Endothelial cell of umbilical vein (primary cell): Measurements from ENCODE around the gene ANXA2. TPM values are rescaled to one million over a fixed set of nuclear protein-coding genes. Genes with fewer than 3 reads are reported as not detected.
A peak's percentile ranks its signal among the peaks of the same experiment; 100 is the strongest.

ENCODE experiments used
- BruUV-seq: library from RNA; stranded (reverse); fragments of 400-500 nt; replicated peaks from 2 replicates; lab custom pipeline; 2021; lab: Mats Ljungman, UMichigan
- CTCF ChIA-PET: fragments of 300-600, 350-600 bp; sonication (Branson Sonifier 250); formaldehyde crosslinking; loops from one replicate; lab custom pipeline; 2021; ENCODE audit warnings: antibody characterized with exemption, inconsistent platforms; lab: Charles Lee
- POLR2A ChIA-PET: fragments of 300-600, 350-600 bp; sonication (Branson Sonifier 250); formaldehyde crosslinking; loops from one replicate; lab custom pipeline; 2021; ENCODE audit warnings: antibody characterized with exemption, inconsistent platforms; lab: Charles Lee
- DNase-seq: peaks from one replicate; pipeline ENCODE4 v3.0.0-alpha.2; 2011; ENCODE audit warnings: low read depth, low spot score
- FAIRE-seq: peaks from 2 replicates; lab custom pipeline; 2011; peaks lifted over from hg19 to GRCh38; lab: Jason Lieb, UNC
- H2AFZ ChIP-seq: 2 replicates; pipeline ENCODE4 v1.6.0; 2012; ENCODE audit warnings: low read depth, low read length, control low read depth, inconsistent platforms
- H3K27ac ChIP-seq: 2 replicates; pipeline ENCODE4 v1.5.1; 2011; ENCODE audit warnings: low read depth, mild to moderate bottlenecking, control low read depth, low read length, moderate library complexity; ENCODE audit not compliant: insufficient read depth
- H3K27me3 ChIP-seq, 2 experiments: 2 replicates each; pipeline versions ENCODE4 v1.6.0 to v1.6.1; 2011; ENCODE audit warnings: low read length in 2 of 2, mixed read lengths in 1 of 2; ENCODE audit not compliant: control insufficient read depth in 2 of 2, insufficient read depth in 2 of 2
- H3K36me3 ChIP-seq, 2 experiments: 2 replicates in 1 of 2; 3 replicates in 1 of 2; pipeline ENCODE4 v1.5.1; 2011; ENCODE audit warnings: low read length in 2 of 2, mild to moderate bottlenecking in 1 of 2, moderate library complexity in 1 of 2; ENCODE audit not compliant: control insufficient read depth in 2 of 2, insufficient read depth in 2 of 2; ENCODE audit errors: extremely low read depth in 1 of 2
- H3K4me1 ChIP-seq: 3 replicates; pipeline ENCODE4 v1.5.1; 2011; ENCODE audit warnings: mild to moderate bottlenecking, low read length; ENCODE audit not compliant: control insufficient read depth, insufficient read depth; ENCODE audit errors: extremely low read depth
- H3K4me2 ChIP-seq: 2 replicates; pipeline ENCODE4 v1.6.1; 2011; ENCODE audit warnings: low read length, control low read depth, mixed read lengths; ENCODE audit not compliant: insufficient read depth
- H3K4me3 ChIP-seq, 3 experiments: fragments of 200-600 bp in 1 of 3; sonication (generic), shearing (Covaris generic) in 1 of 3; replicated peaks in 1 of 3; 2 replicates each; pipeline ENCODE4 v1.5.1; 2011 to 2016; ENCODE audit warnings: control low read depth in 3 of 3, low read length in 3 of 3, mild to moderate bottlenecking in 2 of 3, inconsistent platforms in 1 of 3, low read depth in 1 of 3, moderate library complexity in 1 of 3; ENCODE audit not compliant: insufficient read depth in 1 of 3
- H3K79me2 ChIP-seq: 2 replicates; pipeline ENCODE4 v1.6.0; 2012; ENCODE audit warnings: low read length, inconsistent platforms; ENCODE audit not compliant: control insufficient read depth, insufficient read depth
- H3K9ac ChIP-seq: replicated peaks from 2 replicates; pipeline ENCODE3; 2011; ENCODE audit warnings: low read length, control low read depth; ENCODE audit not compliant: insufficient read depth; ENCODE audit errors: extremely low read depth
- H3K9me1 ChIP-seq: replicated peaks from 3 replicates; pipeline ENCODE4 v1.6.0; 2011; ENCODE audit warnings: mild to moderate bottlenecking, low read length; ENCODE audit not compliant: control insufficient read depth, insufficient read depth; ENCODE audit errors: extremely low read depth
- H3K9me3 ChIP-seq: replicated peaks from 2 replicates; pipeline ENCODE4 v1.5.1; 2012; ENCODE audit warnings: low read length, inconsistent platforms; ENCODE audit not compliant: control insufficient read depth, insufficient read depth
- H4K20me1 ChIP-seq: replicated peaks from 2 replicates; pipeline ENCODE3; 2011; ENCODE audit warnings: mild to moderate bottlenecking, low read length; ENCODE audit not compliant: control insufficient read depth, insufficient read depth; ENCODE audit errors: extremely low read depth
- CTCF ChIP-seq, 2 donors: IDR thresholded peaks; 1 replicate in 1 of 2; 2 replicates in 1 of 2; pipeline ENCODE4 v1.5.1; 2011; ENCODE audit warnings: low read length in 2 of 2, mild to moderate bottlenecking in 2 of 2, moderate library complexity in 2 of 2, control low read depth in 1 of 2, inconsistent platforms in 1 of 2, low read depth in 1 of 2; ENCODE audit not compliant: insufficient read depth in 1 of 2; ENCODE audit errors: extremely low read depth in 1 of 2
- EZH2 ChIP-seq: IDR thresholded peaks from 2 replicates; pipeline ENCODE4 v1.6.1; 2012; ENCODE audit warnings: borderline replicate concordance, low read depth, mild to moderate bottlenecking, moderate library complexity, low read length, inconsistent platforms; ENCODE audit not compliant: severe bottlenecking
- FOS ChIP-seq: IDR thresholded peaks from 2 replicates; pipeline ENCODE4 v1.6.1; 2011; ENCODE audit warnings: mild to moderate bottlenecking, low read length, moderate library complexity, borderline replicate concordance; ENCODE audit not compliant: insufficient read depth
- GATA2 ChIP-seq: IDR thresholded peaks from 2 replicates; pipeline ENCODE4 v1.7.0; 2011; ENCODE audit warnings: low read depth, mild to moderate bottlenecking, moderate library complexity, mixed read lengths, low read length; ENCODE audit not compliant: insufficient read length, insufficient read depth
- JUN ChIP-seq: IDR thresholded peaks from 2 replicates; pipeline ENCODE4 v1.6.1; 2011; ENCODE audit warnings: borderline replicate concordance, low read depth; ENCODE audit not compliant: insufficient read length, insufficient read depth
- MAX ChIP-seq: IDR thresholded peaks from 2 replicates; pipeline ENCODE4 v1.6.1; 2011; ENCODE audit not compliant: insufficient read depth, insufficient read length
- MYC ChIP-seq: IDR thresholded peaks from one replicate; pipeline ENCODE4 v1.6.1; 2011; ENCODE audit warnings: mild to moderate bottlenecking, low read depth, low read length
- POLR2A ChIP-seq: IDR thresholded peaks from 2 replicates; pipeline ENCODE4 v1.6.1; 2012; ENCODE audit warnings: low read depth, mild to moderate bottlenecking, control low read depth, low read length
- POLR2AphosphoS5 ChIP-seq: IDR thresholded peaks from 2 replicates; pipeline ENCODE4 v1.6.1; 2012; ENCODE audit warnings: low read depth, mild to moderate bottlenecking, control low read depth, low read length, moderate library complexity; ENCODE audit not compliant: insufficient read depth
- dilution Hi-C: fragments of 300-500 bp; cut with MboI; formaldehyde crosslinking; loops from one replicate; pipeline ENCODE4 v1.15.0; 2019; ENCODE audit warnings: low sequenced_read_pairs; ENCODE audit not compliant: extremely low pct_ligation_motif_present
- intact Hi-C: fragments of 100-400 bp; cut with micrococcal nuclease; formaldehyde crosslinking; loops from one replicate; pipeline ENCODE4 v1.10.0; 2022
- polyA plus RNA-seq, 4 experiments: library from polyadenylated mRNA; depleted of rRNA in 3 of 4; stranded (reverse) in 3 of 4; unstranded in 1 of 4; fragments of >200 nt; gene quantifications; 2 replicates each; pipeline versions ENCODE4 v1.2.1 to v1.2.3, GENCODE V29; 2011 to 2012; ENCODE audit warnings: missing spikeins in 1 of 4
- total RNA-seq: library from RNA; stranded (reverse); gene quantifications from 2 replicates; pipeline ENCODE4 v1.2.3, GENCODE V29; 2021

ANXA2 gene
- total and polyA plus RNA-seq, 2 donors (not counting 3 experiments of a cell fraction or from before 2014, with no cell fraction given), result 2,725 to 3,299 TPM

DNA sequence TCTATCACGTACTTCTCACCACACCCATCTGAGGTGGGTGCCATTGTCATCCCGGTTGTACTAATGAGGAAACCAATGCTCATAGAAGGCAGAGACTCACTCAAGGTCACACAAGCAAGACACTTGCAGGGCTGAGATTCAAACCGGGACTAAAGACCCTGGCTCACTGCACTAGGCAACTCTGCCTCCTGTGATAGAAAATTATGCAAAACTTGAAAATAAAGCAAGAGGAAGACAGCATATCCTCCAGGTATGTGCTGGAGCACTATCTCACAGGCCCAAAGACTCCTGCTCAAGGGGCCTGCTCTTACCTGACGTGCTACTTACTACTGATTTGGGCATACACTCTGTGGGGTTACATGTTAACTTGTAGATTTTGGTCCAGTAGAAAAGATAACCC lies 25.6 kb downstream of the ANXA2 start:
- BruUV-seq, result no TSS peak
- H3K4me3 ChIP-seq, result no peak overlapping the region
- H3K36me3 ChIP-seq, result peaks cover 24 to 40% of the 10 kb centered on the region in 2 experiments
- H3K4me1 ChIP-seq, result peaks cover 81% of the 10 kb centered on the region
- ChIA-PET POLR2A (interaction anchor here (0.8 to 2.5 kb wide), 3 partner anchors 10 to 22 kb away, joined by 3 to 27 read pairs (median 5); no protein-coding TSS in a partner anchor), CTCF (interaction anchor here (0.8 to 5.2 kb wide), 6 partner anchors 11 to 72 kb away, joined by 3 to 68 read pairs (median 13); no protein-coding TSS in a partner anchor)
- H3K27me3 ChIP-seq, result no peaks in the 10 kb centered on the region
- H3K9me3 ChIP-seq, result no peaks in the 10 kb centered on the region
- no peaks in the 10 kb centered on the region for H4K20me1 ChIP-seq
- dilution Hi-C loops, result no loop called here
- peak overlapping the region; percentile 80 for H3K9ac ChIP-seq
- intact Hi-C loops, result no loop called here
- H3K79me2 ChIP-seq, result peaks cover 50% of the 10 kb centered on the region
- no peaks in the 10 kb centered on the region for H3K9me1 ChIP-seq
- no peak overlapping the region for H2AFZ ChIP-seq
- H3K4me2 ChIP-seq, result peak overlapping the region; percentile 7
- DNase-seq (no peak), FAIRE-seq (no peak)
- TF ChIP-seq FOS, result no peak
- peak; percentile 25 for TF ChIP-seq POLR2AphosphoS5
- no peak for TF ChIP-seq EZH2
- TF ChIP-seq MYC, result no peak
- no peak for TF ChIP-seq JUN
- TF ChIP-seq GATA2, result no peak
- TF ChIP-seq POLR2A, result peak; percentile 27
- no peak for TF ChIP-seq CTCF (IDR thresholded peaks at IDR 0.05; ENCODE audit: extremely low read depth in 1 of 2, insufficient read depth in 1 of 2, low read depth in 1 of 2, low read length in 2 of 2)
- TF ChIP-seq MAX, result no peak
- peak overlapping the region; percentile 98 for H3K27ac ChIP-seq
